PC-9 (cell line): ENCODE measurements around the gene RIPK4.

Experiments
- EZH2 ChIP-seq: fragments of 200-600 bp; sonication (generic); IDR thresholded peaks from 2 replicates; pipeline ENCODE4 v1.8.0; 2017; ENCODE audit warnings: antibody characterized with exemption, low read depth
- TF ChIP-seq, protein P1 (sequence below): fragments of 200-600 bp; sonication (generic); conservative IDR thresholded peaks from 2 replicates; pipeline ENCODE4 v1.6.1; 2017; ENCODE audit warnings: mixed run types, antibody characterized with exemption, mild to moderate bottlenecking, moderate library complexity

DNA sequence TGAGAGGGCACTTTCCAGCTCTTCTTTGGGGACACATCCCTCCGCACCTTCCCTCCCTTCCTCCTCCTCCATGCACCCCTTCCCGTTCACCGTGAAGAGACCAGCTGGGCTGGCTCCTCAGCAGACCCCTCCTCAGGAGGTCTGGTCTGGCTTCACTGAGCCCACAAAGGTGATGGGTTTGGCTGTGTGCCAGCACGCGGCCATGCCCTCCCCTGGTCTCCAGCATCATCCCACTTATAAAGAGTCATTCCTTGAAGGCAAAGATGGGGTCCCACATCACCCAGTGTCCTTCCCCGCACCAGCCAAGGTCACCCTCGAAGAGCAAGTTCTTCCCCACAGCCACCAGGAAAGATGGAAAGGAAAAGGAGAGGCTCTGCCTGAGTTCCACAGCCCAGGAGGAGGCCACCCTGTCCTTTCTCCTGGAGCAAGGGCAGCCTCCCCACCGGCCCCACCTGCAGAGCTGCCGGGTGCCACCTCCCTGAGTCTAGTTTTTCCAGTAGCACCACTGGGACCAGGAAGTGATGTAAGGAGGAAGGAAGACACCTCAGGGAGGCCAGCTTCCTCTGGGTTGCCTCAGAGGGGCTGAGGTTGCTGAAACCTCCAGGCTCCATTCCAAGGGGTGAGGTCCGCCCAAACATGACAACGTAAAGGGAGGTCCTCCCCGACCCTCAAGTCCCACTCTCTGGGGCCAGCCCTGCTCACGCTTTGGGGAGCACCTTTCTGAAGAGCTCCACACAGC, 32.7 kb downstream of the RIPK4 start:
- TF ChIP-seq, protein P1, sequence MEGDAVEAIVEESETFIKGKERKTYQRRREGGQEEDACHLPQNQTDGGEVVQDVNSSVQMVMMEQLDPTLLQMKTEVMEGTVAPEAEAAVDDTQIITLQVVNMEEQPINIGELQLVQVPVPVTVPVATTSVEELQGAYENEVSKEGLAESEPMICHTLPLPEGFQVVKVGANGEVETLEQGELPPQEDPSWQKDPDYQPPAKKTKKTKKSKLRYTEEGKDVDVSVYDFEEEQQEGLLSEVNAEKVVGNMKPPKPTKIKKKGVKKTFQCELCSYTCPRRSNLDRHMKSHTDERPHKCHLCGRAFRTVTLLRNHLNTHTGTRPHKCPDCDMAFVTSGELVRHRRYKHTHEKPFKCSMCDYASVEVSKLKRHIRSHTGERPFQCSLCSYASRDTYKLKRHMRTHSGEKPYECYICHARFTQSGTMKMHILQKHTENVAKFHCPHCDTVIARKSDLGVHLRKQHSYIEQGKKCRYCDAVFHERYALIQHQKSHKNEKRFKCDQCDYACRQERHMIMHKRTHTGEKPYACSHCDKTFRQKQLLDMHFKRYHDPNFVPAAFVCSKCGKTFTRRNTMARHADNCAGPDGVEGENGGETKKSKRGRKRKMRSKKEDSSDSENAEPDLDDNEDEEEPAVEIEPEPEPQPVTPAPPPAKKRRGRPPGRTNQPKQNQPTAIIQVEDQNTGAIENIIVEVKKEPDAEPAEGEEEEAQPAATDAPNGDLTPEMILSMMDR: no peak
- no peak for TF ChIP-seq EZH2
